Measurements from ENCODE around the gene CGB2. TPM values are rescaled to one million over a fixed set of nuclear protein-coding genes. Genes with fewer than 3 reads are reported as not detected.
"Not testable (repeated sequence)": the region's sequence is repeated elsewhere in the genome, so short reads cannot be mapped to it uniquely, and the experiment has no call there.

CGB2 gene
- total RNA-seq, 2 experiments from 2014 or later: not detected

GRCh38 chr19:49016067-49016839 lies 15.4 kb upstream of the CGB2 start:
- Mint-ChIP-seq H3K36me3 (peaks cover 6% of the 10 kb centered on the region), H3K27me3 (peaks cover 14% of the 10 kb centered on the region), H3K4me3 (no peak overlapping the region), H3K9me3 (ENCODE audit: low read depth) (no peaks in the 10 kb centered on the region), H3K4me1 (peaks cover 26% of the 10 kb centered on the region), H3K27ac (no peak overlapping the region)
- CTCF ChIA-PET: interaction anchor here (1.2 kb wide), 1 partner anchor 23 kb away, joined by 3 read pairs; the partner anchor contains the start of genes GYS1 and RUVBL2
- ATAC-seq: no peak
- DNase-seq: no peak

DNA sequence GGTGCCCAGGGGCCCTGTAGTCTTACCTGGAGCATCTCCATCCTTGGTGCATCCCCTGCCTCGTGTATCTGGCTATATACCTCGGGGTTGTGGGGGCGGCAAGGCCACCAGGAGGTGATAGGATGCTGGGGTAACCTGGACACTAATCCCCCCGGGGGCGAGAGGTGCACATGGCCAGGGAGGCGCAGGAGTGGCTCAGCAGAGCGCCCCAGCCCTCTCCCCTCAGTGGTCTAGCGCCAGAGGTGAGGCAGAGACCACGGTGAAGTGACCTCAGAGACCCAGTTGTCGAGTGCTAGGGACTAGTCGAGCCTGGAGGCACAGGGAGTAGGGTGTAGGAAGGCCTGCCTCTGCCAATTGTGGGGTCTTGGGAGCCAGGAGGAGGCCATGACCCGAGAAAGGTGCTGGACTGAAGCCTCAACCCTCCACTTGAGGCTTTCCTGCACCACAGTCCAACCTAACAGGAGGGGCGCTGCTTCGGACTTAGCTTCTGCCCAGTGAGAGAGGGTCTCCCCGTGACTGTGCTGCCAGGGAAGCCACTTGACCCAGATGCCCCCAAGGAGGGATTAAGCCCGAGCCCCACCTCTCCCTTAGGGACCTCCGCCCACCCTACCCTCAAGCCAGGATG lies 14.5 kb upstream of the CGB2 start, which contains the start of gene LHB:
Gene LHB, minus strand, starts transcription at position 51 of the 625 bp plus-strand sequence. Its CDS starts 10 bp downstream, at position 41.
- DNase-seq: no peak
- H3K4me3 Mint-ChIP-seq: peak within 1 kb of the TSS; percentile 65
- no peak within 1 kb of the TSS for H3K27ac Mint-ChIP-seq
- ATAC-seq: no peak
- peaks cover 6% of the 10 kb centered on the region for H3K36me3 Mint-ChIP-seq
- H3K4me1 Mint-ChIP-seq: peaks cover 34% of the 10 kb centered on the region
- H3K9me3 Mint-ChIP-seq (ENCODE audit: low read depth): no peaks in the 10 kb centered on the region
- H3K27me3 Mint-ChIP-seq: peaks cover 14% of the 10 kb centered on the region
- CTCF ChIA-PET: interaction anchor here (0.7 to 5.6 kb wide), 7 partner anchors 8 to 51 kb away, joined by 3 to 47 read pairs (median 4); partner anchors contain the start of genes GYS1 and RUVBL2

DNA sequence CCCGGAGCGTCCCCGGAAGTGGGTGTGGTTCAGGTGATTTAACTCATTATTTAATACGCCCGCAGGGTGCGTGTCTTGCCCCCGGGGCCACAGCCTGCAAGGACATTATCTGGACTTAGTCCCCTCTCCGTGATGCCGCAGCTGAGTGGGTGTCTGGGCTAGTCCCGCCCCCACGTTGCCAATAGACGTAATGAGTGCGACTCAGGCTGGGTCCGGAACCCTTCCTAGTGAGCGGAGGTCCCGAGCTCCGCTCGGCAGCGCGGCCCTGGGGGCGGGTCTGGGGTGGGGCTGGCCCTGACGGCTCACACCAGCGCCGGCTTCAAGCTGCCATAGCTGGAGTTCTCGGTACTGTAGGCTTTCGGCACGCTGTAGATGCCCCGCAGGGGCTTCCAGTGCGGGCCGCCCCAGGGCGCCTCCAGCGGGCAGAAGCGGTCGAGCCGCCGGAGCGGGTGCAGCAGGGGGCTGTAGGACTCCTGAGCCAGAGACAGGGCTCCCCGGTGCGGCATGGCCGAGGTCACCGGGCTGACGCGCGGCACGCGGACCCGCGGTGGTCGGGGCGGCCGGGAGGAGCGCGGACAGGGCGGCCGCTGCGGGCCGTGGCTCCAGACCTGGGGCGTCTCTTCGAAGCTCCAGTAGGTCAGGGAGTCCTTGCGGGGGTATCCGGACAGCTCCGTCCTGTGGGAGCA lies 13.9 kb upstream of the CGB2 start:
- Mint-ChIP-seq H3K27ac (no peak overlapping the region), H3K27me3 (peaks cover 14% of the 10 kb centered on the region), H3K36me3 (peaks cover 2% of the 10 kb centered on the region), H3K4me3 (peak overlapping the region; percentile 65), H3K4me1 (peaks cover 34% of the 10 kb centered on the region), H3K9me3 (ENCODE audit: low read depth) (no peaks in the 10 kb centered on the region)
- ATAC-seq (peak; percentile 87), DNase-seq (peak; percentile 79)
- CTCF ChIA-PET: interaction anchor here (0.7 to 5.6 kb wide), 10 partner anchors 9 to 96 kb away, joined by 3 to 47 read pairs (median 4); partner anchors contain the start of genes GYS1, LIN7B and RUVBL2

GRCh38 chr19:49018388-49019241 lies 13.1 kb upstream of the CGB2 start:
- Mint-ChIP-seq H3K27me3 (peaks cover 14% of the 10 kb centered on the region), H3K4me1 (peaks cover 34% of the 10 kb centered on the region), H3K4me3 (peak overlapping the region; percentile 65)
- not testable (repeated sequence) for H3K36me3 Mint-ChIP-seq; H3K9me3 Mint-ChIP-seq (ENCODE audit: low read depth); H3K27ac Mint-ChIP-seq
- CTCF ChIA-PET: interaction anchor here (1.0 to 5.6 kb wide), 10 partner anchors 11 to 174 kb away, joined by 3 to 47 read pairs (median 4); partner anchors contain the start of genes GYS1, LIN7B and RUVBL2
- ATAC-seq (peak; percentile 16), DNase-seq (peak; percentile 51)

DNA sequence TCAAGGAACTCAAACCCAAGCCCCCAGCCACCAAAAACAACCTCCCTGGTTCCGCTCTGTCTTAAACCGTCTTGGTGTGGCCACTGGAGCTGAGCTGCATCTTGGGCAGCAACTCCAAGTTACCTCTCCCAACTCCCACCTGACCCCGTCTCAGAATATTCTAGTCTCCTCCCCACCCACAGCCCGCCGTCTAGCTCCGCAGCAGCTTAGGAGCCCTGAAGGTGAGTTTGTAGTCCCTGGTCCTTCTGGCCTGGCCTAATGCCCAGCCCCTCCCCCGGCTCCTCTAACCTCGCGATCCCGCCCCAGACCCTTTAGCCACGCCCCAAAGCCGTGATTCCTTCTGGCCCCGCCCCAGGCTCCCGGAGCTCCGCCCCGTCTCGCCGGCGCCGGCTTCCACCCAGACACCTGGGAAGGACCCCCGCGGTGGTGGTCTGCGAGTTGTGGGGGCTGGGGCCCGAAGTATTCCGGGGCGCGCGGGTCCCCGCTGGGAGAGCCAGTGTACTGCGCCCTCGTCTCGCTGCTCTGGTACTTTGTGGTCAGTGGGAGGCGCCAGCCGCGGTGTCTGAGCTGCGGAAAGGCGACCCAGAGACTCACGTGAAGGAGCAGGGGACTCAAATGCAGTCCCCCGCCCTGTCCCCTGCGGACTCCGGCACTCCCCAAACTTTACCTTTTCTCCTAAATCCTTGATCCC lies 12.3 kb upstream of the CGB2 start:
- Mint-ChIP-seq H3K27me3 (peaks cover 14% of the 10 kb centered on the region), H3K4me1 (peaks cover 34% of the 10 kb centered on the region), H3K9me3 (ENCODE audit: low read depth) (no peaks in the 10 kb centered on the region), H3K36me3 (no peaks in the 10 kb centered on the region), H3K27ac (no peak overlapping the region), H3K4me3 (peak overlapping the region; percentile 65)
- peak; percentile 31 for ATAC-seq
- CTCF ChIA-PET: interaction anchor here (0.9 to 5.6 kb wide), 8 partner anchors 11 to 174 kb away, joined by 3 to 47 read pairs (median 4); partner anchors contain the start of gene LIN7B
- peak; percentile 69 for DNase-seq

DNA sequence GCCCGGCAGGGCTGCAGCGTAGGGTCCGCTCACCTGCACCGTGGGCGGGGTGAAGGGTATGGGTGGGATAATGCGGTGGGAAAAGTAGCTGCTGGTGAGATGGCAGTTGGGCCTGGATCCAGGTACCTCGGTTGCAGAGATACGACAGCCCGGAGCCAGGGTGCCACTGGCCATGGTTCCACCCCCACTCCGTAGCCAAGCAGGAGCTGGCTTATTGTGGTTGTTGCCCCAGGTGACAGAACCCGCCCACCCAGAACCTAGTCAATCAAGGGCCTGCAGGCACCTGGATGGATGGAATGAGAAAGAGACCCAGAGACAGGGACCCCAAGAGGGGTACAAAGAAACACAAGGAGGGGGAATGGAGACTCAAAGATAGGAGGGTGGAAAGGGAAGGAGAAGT lies 11.3 kb upstream of the CGB2 start:
- Mint-ChIP-seq H3K4me1 (peaks cover 34% of the 10 kb centered on the region), H3K4me3 (no peak overlapping the region), H3K27ac (no peak overlapping the region), H3K27me3 (peaks cover 14% of the 10 kb centered on the region), H3K9me3 (ENCODE audit: low read depth) (no peaks in the 10 kb centered on the region), H3K36me3 (no peaks in the 10 kb centered on the region)
- CTCF ChIA-PET: interaction anchor here (0.9 to 5.6 kb wide), 5 partner anchors 20 to 93 kb away, joined by 3 to 47 read pairs (median 4); partner anchors contain the start of gene LIN7B
- no peak for ATAC-seq
- no peak for DNase-seq

GRCh38 chr19:49020931-49021895 lies 10.5 kb upstream of the CGB2 start:
- Mint-ChIP-seq H3K36me3 (no peaks in the 10 kb centered on the region), H3K27me3 (peaks cover 14% of the 10 kb centered on the region), H3K9me3 (ENCODE audit: low read depth) (no peaks in the 10 kb centered on the region), H3K4me3 (no peak overlapping the region), H3K27ac (no peak overlapping the region), H3K4me1 (peaks cover 34% of the 10 kb centered on the region)
- CTCF ChIA-PET: interaction anchor here (0.8 to 5.6 kb wide), 6 partner anchors 21 to 93 kb away, joined by 3 to 47 read pairs (median 4); partner anchors contain the start of genes GYS1, LIN7B and RUVBL2
- DNase-seq (no peak), ATAC-seq (no peak)

- Mint-ChIP-seq H3K4me3 (no peak overlapping the region), H3K36me3 (no peaks in the 10 kb centered on the region), H3K4me1 (peaks cover 33% of the 10 kb centered on the region), H3K9me3 (ENCODE audit: low read depth) (no peaks in the 10 kb centered on the region), H3K27me3 (peaks cover 14% of the 10 kb centered on the region), H3K27ac (no peak overlapping the region)
- DNase-seq (no peak), ATAC-seq (no peak)
- CTCF ChIA-PET: interaction anchor here (1.1 to 5.6 kb wide), 4 partner anchors 22 to 92 kb away, joined by 3 to 47 read pairs (median 4); partner anchors contain the start of gene LIN7B
Observed at GRCh38 chr19:49022116-49022515, 9.6 kb upstream of the CGB2 start.

- Mint-ChIP-seq H3K4me1 (peaks cover 20% of the 10 kb centered on the region), H3K27me3 (peaks cover 10% of the 10 kb centered on the region)
- CTCF ChIA-PET; H3K9me3 Mint-ChIP-seq (ENCODE audit: low read depth); H3K4me3 Mint-ChIP-seq; DNase-seq; ATAC-seq; H3K36me3 Mint-ChIP-seq; H3K27ac Mint-ChIP-seq: not testable (repeated sequence)
Observed at GRCh38 chr19:49024233-49024632, 7.5 kb upstream of the CGB2 start, which contains the start of gene CGB3. Gene CGB3, minus strand, starts transcription at chr19:49024333. Its CDS starts 362 bp downstream, at chr19:49023971.

DNA sequence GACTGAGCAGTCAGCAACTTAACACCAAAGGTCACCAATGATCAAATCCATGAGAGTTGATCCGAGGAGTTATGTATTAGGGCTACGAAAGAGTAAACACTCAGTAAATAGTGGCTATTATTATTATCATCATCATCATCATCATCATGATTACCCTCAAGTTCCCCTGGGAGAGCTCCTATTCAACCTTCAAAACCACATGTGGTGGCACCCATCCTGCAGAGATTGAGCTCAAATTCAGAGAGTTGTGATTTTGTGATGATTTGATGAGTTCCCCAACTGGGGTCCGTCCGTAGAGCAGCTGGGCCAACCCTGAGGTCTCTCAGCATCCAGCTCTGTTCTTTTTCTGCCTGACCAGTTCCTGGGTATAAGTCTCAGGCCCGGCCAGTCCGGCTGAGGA lies 6.6 kb upstream of the CGB2 start:
- H3K27ac Mint-ChIP-seq; H3K4me3 Mint-ChIP-seq; CTCF ChIA-PET; DNase-seq; H3K9me3 Mint-ChIP-seq (ENCODE audit: low read depth); H3K27me3 Mint-ChIP-seq; ATAC-seq; H3K36me3 Mint-ChIP-seq: not testable (repeated sequence)
- peaks cover 19% of the 10 kb centered on the region for H3K4me1 Mint-ChIP-seq

DNA sequence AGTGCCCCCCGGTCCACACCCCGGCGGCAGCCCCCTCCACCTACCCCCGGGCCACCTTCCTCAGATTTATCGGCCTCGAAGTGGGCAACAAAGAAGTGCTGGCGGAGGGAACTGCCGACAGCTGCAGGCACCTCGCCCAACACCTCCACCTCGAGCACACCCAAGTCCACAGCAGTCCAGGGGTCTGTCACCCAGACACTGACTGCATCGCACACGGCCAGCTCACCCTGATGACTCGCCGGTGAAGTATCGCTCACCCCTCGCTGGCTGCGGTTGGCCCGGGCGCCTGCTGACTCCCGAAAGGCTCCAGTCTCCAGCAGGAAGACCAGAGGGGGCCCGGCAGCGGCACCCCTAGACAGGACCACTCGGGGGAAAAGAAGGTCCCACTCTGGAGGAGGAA lies 6.1 kb upstream of the CGB2 start:
- H3K27ac Mint-ChIP-seq; H3K27me3 Mint-ChIP-seq; H3K4me3 Mint-ChIP-seq; DNase-seq; ATAC-seq; H3K36me3 Mint-ChIP-seq; H3K9me3 Mint-ChIP-seq (ENCODE audit: low read depth); CTCF ChIA-PET: not testable (repeated sequence)
- H3K4me1 Mint-ChIP-seq: peaks cover 14% of the 10 kb centered on the region
